ENCODE results near the gene CANX.

Gene CANX

GRCh38 chr5:179765400-179765799, 66.6 kb downstream of the CANX start:
- FAIRE-seq (no peak), DNase-seq (ENCODE audit: insufficient read length, low spot score) (no peak)
- TF ChIP-seq TAF1 (IDR thresholded peaks at IDR 0.05; ENCODE audit: low read depth, low read length) (no peak), PAX5 (IDR thresholded peaks at IDR 0.05; ENCODE audit: insufficient read depth, low read length, severe bottlenecking) (no peak), POLR2A (IDR thresholded peaks at IDR 0.05; ENCODE audit: low read depth, low read length) (no peak), POLR2AphosphoS5 (IDR thresholded peaks at IDR 0.05; ENCODE audit: low read depth, low read length) (no peak), SPI1 (IDR thresholded peaks at IDR 0.05; ENCODE audit: low read depth, low read length) (no peak), POU2F2 (IDR thresholded peaks at IDR 0.05; ENCODE audit: low read depth, low read length) (no peak)

DNA sequence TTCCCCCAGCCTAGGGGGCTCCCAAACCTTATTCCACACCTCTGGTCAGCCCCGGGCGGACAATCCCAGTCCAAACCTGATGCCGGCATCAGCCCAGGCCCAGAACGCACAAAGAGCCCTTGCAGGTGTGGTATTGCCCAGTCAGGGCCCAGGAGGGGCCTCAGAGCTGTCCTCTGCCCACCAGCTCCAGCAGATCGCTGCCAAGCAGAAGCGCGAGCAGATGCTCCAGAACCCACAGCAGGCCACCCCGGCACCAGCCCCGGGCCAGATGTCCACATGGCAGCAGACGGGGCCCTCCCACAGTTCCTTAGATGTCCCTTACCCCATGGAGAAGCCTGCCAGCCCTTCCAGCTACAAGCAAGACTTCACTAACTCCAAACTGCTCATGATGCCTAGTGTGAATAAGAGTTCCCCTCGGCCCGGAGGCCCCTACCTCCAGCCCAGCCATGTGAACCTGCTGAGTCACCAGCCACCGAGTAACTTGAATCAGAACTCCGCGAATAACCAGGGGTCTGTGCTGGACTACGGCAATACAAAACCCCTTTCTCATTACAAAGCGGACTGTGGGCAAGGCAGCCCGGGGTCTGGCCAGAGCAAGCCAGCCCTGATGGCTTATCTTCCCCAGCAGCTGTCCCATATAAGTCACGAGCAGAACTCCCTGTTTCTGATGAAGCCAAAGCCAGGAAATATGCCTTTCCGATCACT, 67.4 kb downstream of the CANX start:
- DNase-seq (ENCODE audit: insufficient read length, low spot score) (no peak), FAIRE-seq (no peak)
- no peak for TF ChIP-seq TAF1 (IDR thresholded peaks at IDR 0.05; ENCODE audit: low read depth, low read length)
- TF ChIP-seq POLR2A (IDR thresholded peaks at IDR 0.05; ENCODE audit: low read depth, low read length), result no peak
- no peak for TF ChIP-seq POU2F2 (IDR thresholded peaks at IDR 0.05; ENCODE audit: low read depth, low read length)
- no peak for TF ChIP-seq SPI1 (IDR thresholded peaks at IDR 0.05; ENCODE audit: low read depth, low read length)
- no peak for TF ChIP-seq POLR2AphosphoS5 (IDR thresholded peaks at IDR 0.05; ENCODE audit: low read depth, low read length)
- no peak for TF ChIP-seq PAX5 (IDR thresholded peaks at IDR 0.05; ENCODE audit: insufficient read depth, low read length, severe bottlenecking)

GRCh38 chr5:179766726-179767455, 68.1 kb downstream of the CANX start:
- no peak for DNase-seq (ENCODE audit: insufficient read length, low spot score)
- TF ChIP-seq PAX5 (IDR thresholded peaks at IDR 0.05; ENCODE audit: insufficient read depth, low read length, severe bottlenecking), result no peak
- no peak for FAIRE-seq

DNA sequence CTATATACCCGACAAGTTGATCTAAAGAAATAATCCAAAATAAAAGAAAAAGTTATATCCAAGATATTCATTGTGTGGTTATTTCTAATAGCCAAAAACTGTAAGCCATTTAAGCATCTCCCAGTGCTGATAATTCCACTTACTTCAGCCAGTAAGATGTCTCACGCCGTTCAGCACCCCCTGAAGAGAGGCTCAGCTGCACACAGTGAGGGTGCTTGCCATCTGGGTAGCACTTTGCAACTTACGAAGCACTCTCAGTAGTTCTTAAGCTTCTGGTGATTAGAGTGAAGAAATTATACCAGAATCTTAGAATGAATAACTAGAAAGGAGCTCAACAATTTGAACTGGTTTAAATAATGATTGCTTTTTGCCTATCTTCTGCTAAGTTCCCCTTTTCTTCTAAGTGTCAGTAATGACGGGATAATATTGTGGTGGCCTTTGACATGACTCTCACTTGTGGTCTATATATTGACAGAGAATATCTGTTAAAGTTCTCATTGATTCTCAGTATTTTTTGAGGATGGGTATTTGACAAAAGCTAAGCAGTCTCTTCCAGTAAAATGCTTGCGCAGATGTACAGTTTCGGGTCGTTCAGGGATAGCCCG, 68.8 kb downstream of the CANX start:
- FAIRE-seq (no peak), DNase-seq (ENCODE audit: insufficient read length, low spot score) (no peak)
- no peak for TF ChIP-seq TAF1 (IDR thresholded peaks at IDR 0.05; ENCODE audit: low read depth, low read length)
- TF ChIP-seq SPI1 (IDR thresholded peaks at IDR 0.05; ENCODE audit: low read depth, low read length), result no peak
- no peak for TF ChIP-seq POLR2A (IDR thresholded peaks at IDR 0.05; ENCODE audit: low read depth, low read length)
- TF ChIP-seq PAX5 (IDR thresholded peaks at IDR 0.05; ENCODE audit: insufficient read depth, low read length, severe bottlenecking), result no peak
- no peak for TF ChIP-seq POLR2AphosphoS5 (IDR thresholded peaks at IDR 0.05; ENCODE audit: low read depth, low read length)
- no peak for TF ChIP-seq POU2F2 (IDR thresholded peaks at IDR 0.05; ENCODE audit: low read depth, low read length)

GRCh38 chr5:179768326-179769085, 69.7 kb downstream of the CANX start:
- no peak for FAIRE-seq

GRCh38 chr5:179769271-179769670, 70.5 kb downstream of the CANX start:
- DNase-seq (ENCODE audit: insufficient read length, low spot score) (no peak), FAIRE-seq (no peak)

More at GRCh38 chr5:179768326-179769085, 69.7 kb downstream of the CANX start:
- no peak for TF ChIP-seq POLR2A (IDR thresholded peaks at IDR 0.05; ENCODE audit: low read depth, low read length)
- TF ChIP-seq TAF1 (IDR thresholded peaks at IDR 0.05; ENCODE audit: low read depth, low read length), result no peak
- TF ChIP-seq POU2F2 (IDR thresholded peaks at IDR 0.05; ENCODE audit: low read depth, low read length), result no peak
- TF ChIP-seq POLR2AphosphoS5 (IDR thresholded peaks at IDR 0.05; ENCODE audit: low read depth, low read length), result no peak
- no peak for TF ChIP-seq PAX5 (IDR thresholded peaks at IDR 0.05; ENCODE audit: insufficient read depth, low read length, severe bottlenecking)
- no peak for TF ChIP-seq SPI1 (IDR thresholded peaks at IDR 0.05; ENCODE audit: low read depth, low read length)
- no peak for DNase-seq (ENCODE audit: insufficient read length, low spot score)

GRCh38 chr5:179769796-179770195, 71.0 kb downstream of the CANX start:
- no peak for FAIRE-seq
- DNase-seq (ENCODE audit: insufficient read length, low spot score), result no peak
- TF ChIP-seq SPI1 (IDR thresholded peaks at IDR 0.05; ENCODE audit: low read depth, low read length) (no peak), PAX5 (IDR thresholded peaks at IDR 0.05; ENCODE audit: insufficient read depth, low read length, severe bottlenecking) (no peak), POU2F2 (IDR thresholded peaks at IDR 0.05; ENCODE audit: low read depth, low read length) (no peak), TAF1 (IDR thresholded peaks at IDR 0.05; ENCODE audit: low read depth, low read length) (no peak), POLR2AphosphoS5 (IDR thresholded peaks at IDR 0.05; ENCODE audit: low read depth, low read length) (no peak), POLR2A (IDR thresholded peaks at IDR 0.05; ENCODE audit: low read depth, low read length) (no peak)

More at GRCh38 chr5:179769271-179769670, 70.5 kb downstream of the CANX start:
- no peak for TF ChIP-seq POLR2A (IDR thresholded peaks at IDR 0.05; ENCODE audit: low read depth, low read length)

- TF ChIP-seq POLR2AphosphoS5 (IDR thresholded peaks at IDR 0.05; ENCODE audit: low read depth, low read length) (no peak), TAF1 (IDR thresholded peaks at IDR 0.05; ENCODE audit: low read depth, low read length) (no peak), SPI1 (IDR thresholded peaks at IDR 0.05; ENCODE audit: low read depth, low read length) (no peak), PAX5 (IDR thresholded peaks at IDR 0.05; ENCODE audit: insufficient read depth, low read length, severe bottlenecking) (no peak), POLR2A (IDR thresholded peaks at IDR 0.05; ENCODE audit: low read depth, low read length) (no peak), POU2F2 (IDR thresholded peaks at IDR 0.05; ENCODE audit: low read depth, low read length) (no peak)
- DNase-seq (ENCODE audit: insufficient read length, low spot score), result no peak
- FAIRE-seq, result no peak
These were observed 72.6 kb downstream of the CANX start for GRCh38 chr5:179771311-179771895.

DNA sequence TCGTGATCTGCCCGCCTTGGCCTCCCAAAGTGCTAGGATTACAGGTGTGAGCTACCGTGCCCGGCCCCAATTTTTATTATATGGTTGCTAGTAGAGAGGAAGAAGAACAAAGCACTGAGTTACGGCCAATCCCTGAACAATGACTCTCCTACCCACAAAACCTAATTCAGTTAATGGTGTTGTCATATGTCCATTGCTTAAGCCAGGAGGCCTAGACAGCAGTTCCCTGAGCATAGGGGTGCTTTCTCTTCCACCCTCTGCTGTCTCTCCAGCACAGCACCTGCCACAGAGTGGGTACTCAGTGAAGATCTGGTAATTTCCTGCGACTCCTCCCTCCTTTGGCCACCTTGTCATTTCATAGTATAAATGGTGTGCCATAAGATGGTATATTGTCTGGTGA, 73.6 kb downstream of the CANX start:
- FAIRE-seq (no peak), DNase-seq (ENCODE audit: insufficient read length, low spot score) (no peak)
- TF ChIP-seq SPI1 (IDR thresholded peaks at IDR 0.05; ENCODE audit: low read depth, low read length) (no peak), PAX5 (IDR thresholded peaks at IDR 0.05; ENCODE audit: insufficient read depth, low read length, severe bottlenecking) (no peak), TAF1 (IDR thresholded peaks at IDR 0.05; ENCODE audit: low read depth, low read length) (no peak), POLR2AphosphoS5 (IDR thresholded peaks at IDR 0.05; ENCODE audit: low read depth, low read length) (no peak), POLR2A (IDR thresholded peaks at IDR 0.05; ENCODE audit: low read depth, low read length) (no peak), POU2F2 (IDR thresholded peaks at IDR 0.05; ENCODE audit: low read depth, low read length) (no peak)

Data from GM12891 (cell line).